Lung (tissue), 12 donors: ENCODE measurements around the gene LARGE1. TPM values are rescaled to one million over a fixed set of nuclear protein-coding genes. Genes with fewer than 3 reads are reported as not detected.
A peak's percentile ranks its signal among the peaks of the same experiment; 100 is the strongest.

Experiments used
- ATAC-seq: fragments of 200-7000 bp; cut with Tn5 transposase; one replicate; pipeline ENCODE4 v1.9.1; 2020; ENCODE audit warnings: moderate number of reproducible peaks; ENCODE audit not compliant: insufficient read depth, low FRiP score
- DNase-seq, 3 donors: peaks; one replicate each; pipeline ENCODE4 v3.0.0-alpha.2; 2013 to 2017
- H3K27ac ChIP-seq, 2 donors: one replicate each; pipeline ENCODE4 v1.5.1; 2013; ENCODE audit warnings: mild to moderate bottlenecking in 2 of 2, moderate library complexity in 2 of 2, control low read depth in 1 of 2, inconsistent platforms in 1 of 2, low read depth in 1 of 2, low read length in 1 of 2
- H3K27me3 ChIP-seq, 3 donors: one replicate each; pipeline ENCODE4 v1.5.1; 2013; ENCODE audit warnings: low read length in 2 of 3; ENCODE audit not compliant: control insufficient read depth in 3 of 3, insufficient read depth in 3 of 3
- H3K36me3 ChIP-seq, 4 donors: one replicate each; pipeline ENCODE4 v1.5.1; 2013; ENCODE audit warnings: low read length in 4 of 4, mild to moderate bottlenecking in 1 of 4, moderate library complexity in 1 of 4; ENCODE audit not compliant: control insufficient read depth in 4 of 4, insufficient read depth in 4 of 4
- H3K4me1 ChIP-seq, 5 donors: one replicate each; pipeline ENCODE4 v1.5.1; 2013; ENCODE audit warnings: low read length in 5 of 5, mild to moderate bottlenecking in 2 of 5, moderate library complexity in 1 of 5; ENCODE audit not compliant: control insufficient read depth in 5 of 5, insufficient read depth in 5 of 5
- H3K4me3 ChIP-seq: one replicate; pipeline ENCODE4 v1.5.1; 2013; ENCODE audit warnings: mild to moderate bottlenecking, control low read depth, moderate library complexity
- H3K9ac ChIP-seq, 2 donors: one replicate each; pipeline ENCODE4 v1.5.1; 2013; ENCODE audit warnings: low read length in 2 of 2, control low read depth in 1 of 2; ENCODE audit not compliant: insufficient read depth in 1 of 2
- H3K9me3 ChIP-seq, 4 donors: one replicate each; pipeline ENCODE4 v1.5.1; 2013; ENCODE audit warnings: low read length in 3 of 4, mild to moderate bottlenecking in 1 of 4, moderate library complexity in 1 of 4; ENCODE audit not compliant: control insufficient read depth in 4 of 4, insufficient read depth in 3 of 4
- WGBS, 2 donors: extraction: QIAGEN DNeasy Blood & Tissue Kit; methylation state at CpG; one replicate each; pipeline ENCODE4 v1.1.7; 2013; 5-methylcytosine and 5-hydroxymethylcytosine counted together
- polyA plus RNA-seq, 2 donors: library from polyadenylated mRNA; stranded (reverse); fragments of 200-250 nt; gene quantifications; one replicate each; pipeline ENCODE4 v1.2.1, GENCODE V29; 2013
- total RNA-seq, 2 donors: library from RNA; depleted of rRNA in 1 of 2; stranded (reverse); fragments of >200 nt in 1 of 2; gene quantifications; one replicate each; pipeline ENCODE4 v1.2.1, GENCODE V29; 2014 to 2021
- TF ChIP-seq, protein P1 (sequence below): IDR thresholded peaks from 2 replicates; pipeline ENCODE4 v1.5.1; 2012; ENCODE audit warnings: mild to moderate bottlenecking; ENCODE audit errors: control extremely low read depth, extremely low read depth
- donor health status: control.
- donor health status: control.
- donor health status: Bipolar disorder and iron deficiency.
- donor health status: healthy.
- donor health status: DM: yes; HTN: yes; CAD: no.

The LARGE1 gene
- total and polyA plus RNA-seq, 4 donors: 2.9 to 41.1 (median 15.4) TPM

DNA sequence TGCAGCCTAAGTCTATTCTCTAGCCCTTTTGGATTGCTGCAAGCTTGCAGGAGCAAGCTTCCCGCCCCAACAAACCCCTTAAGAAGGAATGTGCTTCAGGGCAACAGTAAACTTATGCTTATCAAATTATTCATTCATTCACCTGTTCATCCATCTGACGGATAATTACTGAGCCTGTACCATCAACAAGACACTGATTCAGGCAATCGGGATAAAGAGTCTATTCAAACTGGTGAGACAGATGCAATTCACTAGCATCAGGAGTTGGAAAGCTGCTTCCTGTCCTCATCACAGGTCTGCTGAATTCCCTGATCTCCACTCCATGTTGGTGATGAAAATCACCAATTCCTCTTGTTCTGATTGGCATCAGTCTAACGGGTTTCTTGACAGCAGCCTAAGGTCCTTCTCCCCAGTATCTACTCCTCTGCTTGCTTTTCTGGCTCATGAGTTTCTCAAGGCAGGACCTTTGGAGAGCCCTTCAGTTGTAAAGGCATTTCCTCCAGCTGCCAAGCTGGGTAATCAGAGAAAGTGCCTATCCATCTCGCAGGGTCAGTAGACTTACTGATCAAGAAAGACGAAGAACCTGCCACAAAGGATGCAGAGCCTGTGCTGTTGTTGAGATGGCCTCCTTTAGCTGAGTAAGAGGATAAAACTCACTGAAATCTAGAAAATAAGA, 433.1 kb downstream of the LARGE1 start:
- Histone ChIP-seq H3K27me3 (no peaks in the 10 kb centered on the region), H3K4me3 (no peak overlapping the region), H3K27ac (no peak overlapping the region), H3K9ac (no peak overlapping the region), H3K4me1 (peaks cover 0 to 13% (median 7%) of the 10 kb centered on the region in 5 donors), H3K36me3 (no peaks in the 10 kb centered on the region), H3K9me3 (no peaks in the 10 kb centered on the region)
- TF ChIP-seq, protein P1, sequence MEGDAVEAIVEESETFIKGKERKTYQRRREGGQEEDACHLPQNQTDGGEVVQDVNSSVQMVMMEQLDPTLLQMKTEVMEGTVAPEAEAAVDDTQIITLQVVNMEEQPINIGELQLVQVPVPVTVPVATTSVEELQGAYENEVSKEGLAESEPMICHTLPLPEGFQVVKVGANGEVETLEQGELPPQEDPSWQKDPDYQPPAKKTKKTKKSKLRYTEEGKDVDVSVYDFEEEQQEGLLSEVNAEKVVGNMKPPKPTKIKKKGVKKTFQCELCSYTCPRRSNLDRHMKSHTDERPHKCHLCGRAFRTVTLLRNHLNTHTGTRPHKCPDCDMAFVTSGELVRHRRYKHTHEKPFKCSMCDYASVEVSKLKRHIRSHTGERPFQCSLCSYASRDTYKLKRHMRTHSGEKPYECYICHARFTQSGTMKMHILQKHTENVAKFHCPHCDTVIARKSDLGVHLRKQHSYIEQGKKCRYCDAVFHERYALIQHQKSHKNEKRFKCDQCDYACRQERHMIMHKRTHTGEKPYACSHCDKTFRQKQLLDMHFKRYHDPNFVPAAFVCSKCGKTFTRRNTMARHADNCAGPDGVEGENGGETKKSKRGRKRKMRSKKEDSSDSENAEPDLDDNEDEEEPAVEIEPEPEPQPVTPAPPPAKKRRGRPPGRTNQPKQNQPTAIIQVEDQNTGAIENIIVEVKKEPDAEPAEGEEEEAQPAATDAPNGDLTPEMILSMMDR: no peak
- WGBS, 2 donors: 73 to 80% methylated on average over 6 of the region's 6 CpGs
- no peak for DNase-seq
- peak; percentile 19 for ATAC-seq

DNA sequence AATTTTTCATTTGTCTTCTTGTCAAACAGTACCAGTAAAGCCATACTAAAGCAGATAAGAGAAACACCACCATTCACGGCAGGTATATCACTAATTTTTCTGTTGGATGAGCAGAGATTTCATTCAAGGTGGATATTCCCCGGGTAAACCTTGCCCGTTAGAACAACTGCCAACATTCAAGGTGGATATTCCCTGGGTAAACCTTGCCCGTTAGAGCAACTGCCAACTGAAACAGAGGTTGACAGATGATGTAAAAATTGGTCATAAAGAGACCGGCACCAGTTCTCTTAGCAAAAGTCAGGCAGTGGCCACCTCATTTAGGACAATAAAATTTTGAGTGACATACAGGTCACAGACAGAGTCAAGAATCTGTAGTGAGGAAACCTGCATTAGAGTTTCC, 438.7 kb downstream of the LARGE1 start:
- Histone ChIP-seq H3K9ac (no peak overlapping the region), H3K4me3 (no peak overlapping the region), H3K4me1 (peaks cover 0 to 13% (median 5%) of the 10 kb centered on the region in 5 donors), H3K27ac (no peak overlapping the region), H3K27me3 (no peaks in the 10 kb centered on the region), H3K36me3 (no peaks in the 10 kb centered on the region), H3K9me3 (no peaks in the 10 kb centered on the region)
- TF ChIP-seq, protein P1: no peak
- ATAC-seq (no peak), DNase-seq (no peak)
- 92 to 93% methylated on average over 5 of the region's 5 CpGs for WGBS, 2 donors

DNA sequence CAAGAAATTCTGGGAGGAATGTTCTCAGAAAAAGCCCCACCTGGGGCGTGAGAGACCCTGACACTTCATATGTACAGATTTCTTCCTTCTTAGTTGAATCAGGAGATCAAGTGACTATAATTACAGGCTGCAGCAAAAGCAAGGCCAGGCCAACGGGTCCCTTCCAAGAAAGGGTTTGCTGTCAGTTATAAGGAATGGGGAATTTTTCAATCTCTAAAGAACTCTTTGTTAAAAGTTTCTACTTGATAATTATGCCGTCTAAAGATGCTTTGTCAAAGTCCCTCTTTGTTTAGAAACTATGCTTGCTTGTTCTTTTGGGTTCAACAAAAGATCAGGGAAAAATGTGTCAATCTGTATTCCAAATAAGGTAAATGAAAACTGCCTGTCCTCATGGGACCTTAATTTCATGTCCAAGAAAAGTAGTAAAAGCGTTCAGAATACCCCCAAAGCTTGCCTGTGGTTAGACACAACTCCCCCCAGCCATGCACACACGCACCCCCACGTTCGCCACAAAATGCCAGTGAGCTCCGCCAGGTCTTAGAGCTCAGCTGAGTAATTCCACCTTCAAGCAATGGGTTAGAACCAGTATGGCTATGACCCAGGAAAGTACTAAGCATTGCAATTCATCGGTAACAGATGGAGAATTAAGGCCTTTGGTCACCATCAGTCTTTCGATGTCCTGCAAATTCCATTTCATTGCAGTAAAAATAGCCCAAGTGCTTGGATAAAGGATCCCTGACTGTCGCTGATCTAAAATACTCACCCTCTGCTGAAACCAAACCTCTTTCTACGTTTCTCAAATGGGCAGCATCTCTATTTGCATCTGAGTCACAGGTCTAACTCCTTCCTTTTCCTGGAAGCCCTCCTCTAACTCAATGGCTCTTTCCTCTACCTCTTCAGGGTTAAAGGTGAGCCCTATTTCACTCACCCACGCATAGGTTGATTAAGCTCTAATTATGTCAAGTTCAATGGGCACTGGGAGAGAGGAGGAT, 442.9 kb downstream of the LARGE1 start:
- Histone ChIP-seq H3K4me1 (peaks cover 0 to 17% (median 3%) of the 10 kb centered on the region in 5 donors), H3K36me3 (no peaks in the 10 kb centered on the region), H3K4me3 (no peak overlapping the region), H3K9me3 (no peaks in the 10 kb centered on the region), H3K27me3 (no peaks in the 10 kb centered on the region), H3K9ac (no peak overlapping the region), H3K27ac (no peak overlapping the region)
- TF ChIP-seq, protein P1: no peak
- 86 to 87% methylated on average over 13 of the region's 13 CpGs for WGBS, 2 donors
- ATAC-seq (no peak), DNase-seq (no peak)
